Measurements from ENCODE around the gene PSME3IP1. TPM values are rescaled to one million over a fixed set of nuclear protein-coding genes. Genes with fewer than 3 reads are reported as not detected.

The PSME3IP1 gene
- polyA plus RNA-seq, 1 donor: 99.4 TPM

DNA sequence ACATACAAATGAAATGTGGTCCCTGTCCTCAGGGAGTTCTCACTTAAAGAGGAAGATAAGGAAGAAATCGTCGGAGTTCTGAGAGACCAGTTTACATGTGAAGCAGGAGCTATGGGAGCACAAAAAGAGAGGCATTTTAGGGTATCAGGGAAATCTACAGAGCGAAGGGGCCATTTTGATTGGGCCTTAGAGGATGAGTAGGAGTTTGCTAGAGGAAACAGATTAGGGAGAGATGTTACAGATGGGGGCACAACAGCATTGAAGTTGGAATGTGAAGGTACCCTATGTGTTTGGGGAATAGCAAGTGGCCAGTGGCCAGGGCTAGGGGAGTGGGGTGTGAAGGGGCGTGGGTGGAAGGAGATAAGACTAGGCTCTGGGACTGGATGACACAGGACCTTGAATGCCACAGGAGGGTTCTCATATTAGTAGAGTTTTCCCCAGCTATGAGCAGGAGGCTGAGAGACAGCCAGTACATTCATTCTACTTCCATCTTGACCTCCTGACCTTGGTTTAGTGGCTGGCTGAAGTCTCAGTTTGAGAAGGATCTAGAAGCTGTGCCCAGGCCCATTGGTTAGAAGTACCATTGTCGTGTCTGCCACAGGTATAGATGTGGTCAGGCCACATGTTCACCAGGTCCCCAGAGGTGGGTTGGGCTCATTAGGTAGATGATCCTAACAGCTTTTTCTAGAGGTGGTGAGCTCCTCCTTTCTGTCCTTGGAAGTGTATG lies 58.6 kb downstream of the PSME3IP1 start:
- no peak overlapping the region for H3K4me3 ChIP-seq (ENCODE audit: low read length)
- H3K4me1 ChIP-seq (ENCODE audit: control insufficient read depth, insufficient read depth, low read length): peaks cover 8% of the 10 kb centered on the region
- DNase-seq: no peak
- no peaks in the 10 kb centered on the region for H3K9me3 ChIP-seq (ENCODE audit: control insufficient read depth, low read depth, low read length)
- peaks cover 5% of the 10 kb centered on the region for H3K36me3 ChIP-seq (ENCODE audit: control insufficient read depth, insufficient read depth, low read length)
- WGBS (ENCODE audit: insufficient coverage, low lambda C conversion rate): 100% methylated on average over 2 of the region's 5 CpGs
- H3K27me3 ChIP-seq (ENCODE audit: control insufficient read depth, insufficient read depth, low read length): no peaks in the 10 kb centered on the region
- no peak overlapping the region for H3K27ac ChIP-seq (ENCODE audit: low read length)

- no peak for DNase-seq
- Histone ChIP-seq H3K27me3 (ENCODE audit: control insufficient read depth, insufficient read depth, low read length) (no peaks in the 10 kb centered on the region), H3K27ac (ENCODE audit: low read length) (no peak overlapping the region), H3K4me3 (ENCODE audit: low read length) (no peak overlapping the region), H3K9me3 (ENCODE audit: control insufficient read depth, low read depth, low read length) (no peaks in the 10 kb centered on the region), H3K36me3 (ENCODE audit: control insufficient read depth, insufficient read depth, low read length) (peaks cover 11% of the 10 kb centered on the region), H3K4me1 (ENCODE audit: control insufficient read depth, insufficient read depth, low read length) (peaks cover under 1% of the 10 kb centered on the region)
- no CpG with 5 or more reads among the region's 4 CpGs for WGBS (ENCODE audit: insufficient coverage, low lambda C conversion rate)
Observed at GRCh38 chr16:57126411-57126810, 59.4 kb downstream of the PSME3IP1 start.

DNA sequence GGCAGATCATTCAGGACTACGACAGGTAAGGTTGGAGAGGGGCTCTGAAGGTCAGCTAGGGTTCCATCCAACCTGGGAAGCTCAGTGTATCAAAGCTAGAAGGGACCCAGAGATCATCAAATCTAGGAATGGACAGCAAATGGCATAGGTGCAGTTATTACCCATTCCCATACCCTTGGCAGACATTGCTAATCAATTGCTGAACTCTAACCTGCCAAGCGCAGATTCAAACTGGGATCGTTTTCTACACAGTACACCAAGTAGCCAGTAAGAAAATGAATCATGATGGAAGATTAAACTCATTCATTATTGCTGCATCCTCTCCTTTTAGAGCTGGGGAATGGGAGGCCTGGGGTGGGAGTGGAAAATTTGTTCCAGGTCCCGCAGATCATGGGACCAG lies 59.9 kb downstream of the PSME3IP1 start:
- no peaks in the 10 kb centered on the region for H3K9me3 ChIP-seq (ENCODE audit: control insufficient read depth, low read depth, low read length)
- no CpG with 5 or more reads among the region's 4 CpGs for WGBS (ENCODE audit: insufficient coverage, low lambda C conversion rate)
- no peak for DNase-seq
- peaks cover 13% of the 10 kb centered on the region for H3K36me3 ChIP-seq (ENCODE audit: control insufficient read depth, insufficient read depth, low read length)
- no peaks in the 10 kb centered on the region for H3K27me3 ChIP-seq (ENCODE audit: control insufficient read depth, insufficient read depth, low read length)
- no peaks in the 10 kb centered on the region for H3K4me1 ChIP-seq (ENCODE audit: control insufficient read depth, insufficient read depth, low read length)
- H3K4me3 ChIP-seq (ENCODE audit: low read length): no peak overlapping the region
- no peak overlapping the region for H3K27ac ChIP-seq (ENCODE audit: low read length)

DNA sequence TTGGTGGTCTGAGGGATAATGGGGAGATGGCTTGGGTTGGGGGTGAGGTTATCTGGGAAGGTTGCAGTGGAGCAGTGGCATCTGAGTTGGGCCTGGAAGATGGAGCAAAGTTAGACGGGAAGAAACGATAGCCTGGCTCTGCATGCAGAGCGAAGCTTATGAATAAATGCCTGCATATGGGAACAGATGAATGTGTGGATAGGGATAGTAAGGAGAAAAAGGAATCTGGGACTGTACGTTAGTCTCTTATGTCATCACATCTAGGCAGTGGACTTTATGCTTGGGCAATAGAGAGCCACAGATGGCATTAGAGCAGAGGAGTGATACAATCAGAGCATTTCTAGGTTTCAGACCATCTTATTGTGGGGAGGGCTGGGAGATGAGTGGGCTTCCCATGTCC lies 60.5 kb downstream of the PSME3IP1 start:
- 100% methylated on average over 1 of the region's 4 CpGs for WGBS (ENCODE audit: insufficient coverage, low lambda C conversion rate)
- H3K27me3 ChIP-seq (ENCODE audit: control insufficient read depth, insufficient read depth, low read length): no peaks in the 10 kb centered on the region
- no peak overlapping the region for H3K4me3 ChIP-seq (ENCODE audit: low read length)
- no peak for DNase-seq
- H3K27ac ChIP-seq (ENCODE audit: low read length): no peak overlapping the region
- H3K4me1 ChIP-seq (ENCODE audit: control insufficient read depth, insufficient read depth, low read length): no peaks in the 10 kb centered on the region
- H3K9me3 ChIP-seq (ENCODE audit: control insufficient read depth, low read depth, low read length): no peaks in the 10 kb centered on the region
- peaks cover 13% of the 10 kb centered on the region for H3K36me3 ChIP-seq (ENCODE audit: control insufficient read depth, insufficient read depth, low read length)

GRCh38 chr16:57123974-57124674 lies 61.7 kb downstream of the PSME3IP1 start:
- no peak for DNase-seq
- 91% methylated on average over 5 of the region's 11 CpGs for WGBS (ENCODE audit: insufficient coverage, low lambda C conversion rate)
- Histone ChIP-seq H3K4me3 (ENCODE audit: low read length) (no peak overlapping the region), H3K9me3 (ENCODE audit: control insufficient read depth, low read depth, low read length) (no peaks in the 10 kb centered on the region), H3K4me1 (ENCODE audit: control insufficient read depth, insufficient read depth, low read length) (no peaks in the 10 kb centered on the region), H3K27me3 (ENCODE audit: control insufficient read depth, insufficient read depth, low read length) (no peaks in the 10 kb centered on the region), H3K27ac (ENCODE audit: low read length) (no peak overlapping the region), H3K36me3 (ENCODE audit: control insufficient read depth, insufficient read depth, low read length) (peaks cover 13% of the 10 kb centered on the region)

DNA sequence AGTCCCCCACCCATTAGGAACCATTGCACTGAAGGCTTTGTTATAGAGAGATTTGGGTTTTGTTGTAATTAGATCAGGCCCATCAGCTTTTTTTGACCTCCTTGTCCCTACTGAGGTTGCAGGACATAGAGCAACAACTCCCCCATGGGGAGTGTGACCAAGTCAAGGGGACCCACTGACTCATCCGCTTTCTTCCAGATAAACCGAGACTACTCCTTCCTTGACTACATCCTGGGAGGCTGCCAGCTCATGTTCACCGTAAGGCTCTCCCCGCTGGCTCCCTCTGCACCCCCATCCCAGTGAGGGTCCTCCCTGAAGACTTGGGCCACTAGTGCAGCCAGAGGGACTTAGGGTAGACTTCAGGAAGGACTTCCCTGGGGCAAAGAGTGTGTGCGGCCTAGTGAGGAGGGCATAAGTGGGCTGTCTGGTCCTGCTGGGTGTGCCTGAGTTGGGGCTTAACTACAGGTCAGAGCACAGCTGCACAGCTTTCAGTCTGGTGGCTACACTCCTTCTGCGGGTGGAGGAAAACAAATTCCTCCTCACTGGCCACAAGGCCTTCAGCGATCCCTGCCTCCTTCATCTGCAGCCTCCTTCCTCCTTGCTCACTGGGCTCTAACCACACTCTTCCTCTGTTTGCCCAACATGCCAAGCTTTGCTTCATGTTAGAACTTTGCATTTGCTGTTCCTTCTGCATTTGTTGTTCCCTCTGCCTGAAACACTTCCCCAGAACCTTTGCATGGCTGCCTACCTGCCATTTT lies 62.4 kb downstream of the PSME3IP1 start:
- peaks cover 13% of the 10 kb centered on the region for H3K36me3 ChIP-seq (ENCODE audit: control insufficient read depth, insufficient read depth, low read length)
- H3K27ac ChIP-seq (ENCODE audit: low read length): no peak overlapping the region
- no peak overlapping the region for H3K4me3 ChIP-seq (ENCODE audit: low read length)
- DNase-seq: no peak
- no CpG with 5 or more reads among the region's 7 CpGs for WGBS (ENCODE audit: insufficient coverage, low lambda C conversion rate)
- H3K4me1 ChIP-seq (ENCODE audit: control insufficient read depth, insufficient read depth, low read length): no peaks in the 10 kb centered on the region
- no peaks in the 10 kb centered on the region for H3K27me3 ChIP-seq (ENCODE audit: control insufficient read depth, insufficient read depth, low read length)
- no peaks in the 10 kb centered on the region for H3K9me3 ChIP-seq (ENCODE audit: control insufficient read depth, low read depth, low read length)

GRCh38 chr16:57118461-57119084 lies 67.3 kb downstream of the PSME3IP1 start:
- Histone ChIP-seq H3K27me3 (ENCODE audit: control insufficient read depth, insufficient read depth, low read length) (no peaks in the 10 kb centered on the region), H3K27ac (ENCODE audit: low read length) (no peak overlapping the region), H3K36me3 (ENCODE audit: control insufficient read depth, insufficient read depth, low read length) (peaks cover 24% of the 10 kb centered on the region), H3K9me3 (ENCODE audit: control insufficient read depth, low read depth, low read length) (no peaks in the 10 kb centered on the region), H3K4me1 (ENCODE audit: control insufficient read depth, insufficient read depth, low read length) (no peaks in the 10 kb centered on the region), H3K4me3 (ENCODE audit: low read length) (no peak overlapping the region)
- no peak for DNase-seq
- WGBS (ENCODE audit: insufficient coverage, low lambda C conversion rate): no CpG with 5 or more reads among the region's 2 CpGs

- Histone ChIP-seq H3K4me1 (ENCODE audit: control insufficient read depth, insufficient read depth, low read length) (no peaks in the 10 kb centered on the region), H3K27me3 (ENCODE audit: control insufficient read depth, insufficient read depth, low read length) (no peaks in the 10 kb centered on the region), H3K9me3 (ENCODE audit: control insufficient read depth, low read depth, low read length) (no peaks in the 10 kb centered on the region), H3K27ac (ENCODE audit: low read length) (peak overlapping the region; percentile 20), H3K36me3 (ENCODE audit: control insufficient read depth, insufficient read depth, low read length) (peaks cover 14% of the 10 kb centered on the region), H3K4me3 (ENCODE audit: low read length) (no peak overlapping the region)
- DNase-seq: peak; percentile 14 to 47
- WGBS (ENCODE audit: insufficient coverage, low lambda C conversion rate): no CpG with 5 or more reads among the region's 25 CpGs
Observed at GRCh38 chr16:57115514-57116182, 70.2 kb downstream of the PSME3IP1 start.

- DNase-seq: no peak
- no peaks in the 10 kb centered on the region for H3K9me3 ChIP-seq (ENCODE audit: control insufficient read depth, low read depth, low read length)
- no CpG with 5 or more reads among the region's 10 CpGs for WGBS (ENCODE audit: insufficient coverage, low lambda C conversion rate)
- peaks cover 14% of the 10 kb centered on the region for H3K36me3 ChIP-seq (ENCODE audit: control insufficient read depth, insufficient read depth, low read length)
- no peak overlapping the region for H3K27ac ChIP-seq (ENCODE audit: low read length)
- H3K4me1 ChIP-seq (ENCODE audit: control insufficient read depth, insufficient read depth, low read length): no peaks in the 10 kb centered on the region
- no peaks in the 10 kb centered on the region for H3K27me3 ChIP-seq (ENCODE audit: control insufficient read depth, insufficient read depth, low read length)
- H3K4me3 ChIP-seq (ENCODE audit: low read length): no peak overlapping the region
Observed at GRCh38 chr16:57115168-57115513, 70.7 kb downstream of the PSME3IP1 start.

DNA sequence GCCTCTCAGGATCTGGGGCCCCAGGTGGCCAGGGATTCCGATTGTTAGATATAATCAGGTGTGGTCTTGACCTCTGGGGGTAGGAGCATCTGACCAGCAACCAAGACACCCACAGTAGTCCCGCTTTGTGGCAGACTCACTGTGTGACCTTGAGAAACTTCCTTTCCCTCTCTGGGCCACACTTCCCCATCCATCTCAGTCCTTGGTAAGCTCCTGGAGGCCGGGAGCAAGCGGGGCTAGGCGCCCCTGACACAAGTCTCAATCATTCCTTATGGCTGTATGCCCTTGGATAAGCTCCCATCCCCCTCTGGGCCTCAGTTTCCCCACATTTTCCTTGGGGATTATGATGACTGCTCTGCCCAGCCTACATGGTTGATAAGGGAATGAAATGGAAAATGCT lies 72.2 kb downstream of the PSME3IP1 start:
- Histone ChIP-seq H3K4me3 (ENCODE audit: low read length) (no peak overlapping the region), H3K36me3 (ENCODE audit: control insufficient read depth, insufficient read depth, low read length) (peaks cover 14% of the 10 kb centered on the region), H3K27me3 (ENCODE audit: control insufficient read depth, insufficient read depth, low read length) (no peaks in the 10 kb centered on the region), H3K9me3 (ENCODE audit: control insufficient read depth, low read depth, low read length) (no peaks in the 10 kb centered on the region), H3K27ac (ENCODE audit: low read length) (no peak overlapping the region), H3K4me1 (ENCODE audit: control insufficient read depth, insufficient read depth, low read length) (no peaks in the 10 kb centered on the region)
- DNase-seq: no peak
- no CpG with 5 or more reads among the region's 5 CpGs for WGBS (ENCODE audit: insufficient coverage, low lambda C conversion rate)

Data from large intestine (tissue), 3 donors.